OCI-M2 (cell line): ENCODE measurements around the gene STARD3.
A peak's percentile ranks its signal among the peaks of the same experiment; 100 is the strongest.

Experiments used
- DNase-seq: peaks from one replicate; lab custom pipeline; 2025; ENCODE audit not compliant: unreplicated experiment; lab: John Stamatoyannopoulos, UW

STARD3 gene

DNA sequence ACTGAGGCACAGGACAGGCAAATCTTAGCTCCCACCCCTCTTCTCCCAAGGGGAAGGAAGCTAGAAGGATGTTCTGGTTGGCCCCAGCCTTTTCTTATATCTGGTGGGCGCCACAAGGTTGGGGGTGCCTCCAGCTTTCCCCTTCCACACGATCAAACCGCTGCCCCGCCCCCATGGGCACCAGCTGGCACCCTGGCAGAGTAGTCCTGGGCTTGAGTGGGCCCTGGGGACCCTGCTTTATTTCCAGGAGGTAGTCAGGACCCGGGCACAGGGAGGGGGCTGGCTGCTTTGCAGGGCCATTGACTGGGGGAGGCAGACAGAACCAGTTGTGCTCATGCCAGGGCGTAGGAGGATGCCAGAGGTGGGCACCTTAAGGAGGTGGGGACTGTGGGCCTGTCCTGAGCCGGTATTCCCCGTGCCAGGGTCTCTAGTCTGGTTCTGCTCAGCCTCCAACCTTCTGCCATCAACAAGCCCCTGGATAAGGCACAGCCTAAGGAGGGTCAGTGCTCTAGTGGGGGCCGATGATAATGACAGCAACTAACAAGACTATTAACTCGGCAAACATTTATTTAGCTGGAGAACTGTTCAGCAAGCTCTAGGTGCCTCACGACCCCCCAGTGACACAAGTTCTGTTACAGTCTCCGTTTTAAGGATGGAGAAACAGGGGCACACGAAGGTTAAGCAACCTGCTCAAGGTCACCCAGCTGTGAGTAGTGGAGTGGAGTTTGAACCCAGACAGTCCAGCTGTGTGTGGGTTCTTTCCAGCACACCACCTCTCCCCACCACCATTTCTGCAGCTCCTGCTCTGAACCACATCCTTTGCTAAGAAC lies 17.8 kb upstream of the STARD3 start:
- no peak for DNase-seq

DNA sequence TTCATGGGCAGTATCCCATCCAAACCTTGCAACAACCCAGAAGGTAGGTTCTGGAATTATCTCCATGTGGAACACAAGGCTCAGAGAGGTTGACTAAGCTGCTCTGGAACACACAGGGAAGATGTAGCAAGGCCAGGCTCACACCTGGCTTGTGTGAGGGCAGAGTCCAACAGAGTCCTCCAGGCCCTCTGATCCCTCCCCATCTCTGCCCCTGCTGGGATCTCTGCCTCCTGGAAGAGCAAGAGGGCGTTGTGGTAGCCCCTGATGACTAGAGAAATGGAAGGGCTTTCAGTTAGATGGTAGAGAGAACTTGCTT lies 17.2 kb upstream of the STARD3 start:
- no peak for DNase-seq

DNA sequence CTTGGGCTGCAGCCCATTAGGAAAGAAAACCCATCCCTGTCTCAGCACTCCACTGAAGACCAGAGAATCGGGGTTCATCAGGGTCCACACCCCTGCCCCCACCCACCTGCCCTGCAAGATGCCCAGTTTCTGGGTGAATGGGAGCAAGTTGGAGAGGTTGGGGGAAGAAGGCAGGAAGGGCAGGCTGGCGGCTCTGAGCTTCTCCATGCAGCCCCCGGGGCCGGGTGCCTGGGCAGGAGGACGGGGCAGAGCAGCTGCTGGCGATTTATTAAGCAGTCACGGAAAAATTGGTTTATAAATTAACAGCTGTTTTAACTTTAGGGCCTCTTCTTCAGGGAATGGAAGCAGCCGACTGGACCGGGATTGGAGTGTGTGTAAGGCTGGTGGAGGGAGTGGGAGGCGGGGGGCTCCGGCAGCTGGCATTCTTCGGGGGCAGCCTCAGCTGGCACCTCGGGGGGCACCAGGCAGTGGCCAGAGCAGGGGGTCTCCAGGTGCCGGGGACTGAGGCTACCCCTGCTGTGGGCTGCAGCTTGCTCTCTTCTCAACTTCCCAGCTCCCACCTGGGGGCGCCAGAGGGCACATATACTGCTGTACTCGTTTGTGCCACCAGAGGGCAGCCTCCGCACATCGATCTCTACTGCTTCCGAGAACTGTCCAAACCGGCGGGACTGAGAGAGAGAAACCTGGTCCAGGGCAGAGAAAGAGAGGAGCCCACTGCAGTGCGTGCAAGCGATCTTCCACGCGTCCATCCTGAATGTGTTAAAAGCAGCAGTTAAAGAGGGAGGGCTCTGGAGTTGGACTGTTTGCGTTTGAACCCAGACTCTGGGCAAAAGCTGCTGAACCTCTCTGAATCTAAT lies 15.2 kb upstream of the STARD3 start:
- peak; percentile 68 for DNase-seq

DNA sequence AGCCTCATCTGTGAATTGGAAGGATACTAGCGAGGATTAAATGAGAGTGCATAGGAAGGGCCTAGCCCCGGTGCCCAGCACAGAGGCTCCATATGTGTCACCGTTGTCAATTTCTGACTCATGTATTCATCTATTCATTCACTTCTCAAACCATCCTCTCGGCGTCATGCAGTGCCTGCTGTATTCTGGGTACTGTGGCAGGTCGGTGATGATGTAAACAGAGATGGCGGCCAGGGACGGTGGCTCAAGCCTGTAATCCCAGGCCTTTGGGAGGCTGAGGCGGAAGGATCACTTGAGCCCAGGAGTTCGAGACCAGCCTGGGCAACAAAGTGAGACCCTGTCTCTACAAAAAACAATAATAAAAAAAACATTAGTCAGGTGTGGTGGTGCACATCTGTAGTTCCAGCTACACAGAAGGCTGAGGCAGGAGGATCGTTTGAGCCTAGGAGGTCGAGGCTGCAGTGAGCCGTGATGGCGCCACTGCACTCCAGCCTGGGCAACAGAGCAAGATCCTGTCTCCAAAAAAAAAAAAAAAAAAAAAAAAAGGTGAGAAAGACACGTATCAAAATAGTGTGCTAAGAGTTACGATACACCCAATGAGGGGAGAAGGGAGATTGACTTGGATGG lies 14.5 kb upstream of the STARD3 start:
- no peak for DNase-seq

DNA sequence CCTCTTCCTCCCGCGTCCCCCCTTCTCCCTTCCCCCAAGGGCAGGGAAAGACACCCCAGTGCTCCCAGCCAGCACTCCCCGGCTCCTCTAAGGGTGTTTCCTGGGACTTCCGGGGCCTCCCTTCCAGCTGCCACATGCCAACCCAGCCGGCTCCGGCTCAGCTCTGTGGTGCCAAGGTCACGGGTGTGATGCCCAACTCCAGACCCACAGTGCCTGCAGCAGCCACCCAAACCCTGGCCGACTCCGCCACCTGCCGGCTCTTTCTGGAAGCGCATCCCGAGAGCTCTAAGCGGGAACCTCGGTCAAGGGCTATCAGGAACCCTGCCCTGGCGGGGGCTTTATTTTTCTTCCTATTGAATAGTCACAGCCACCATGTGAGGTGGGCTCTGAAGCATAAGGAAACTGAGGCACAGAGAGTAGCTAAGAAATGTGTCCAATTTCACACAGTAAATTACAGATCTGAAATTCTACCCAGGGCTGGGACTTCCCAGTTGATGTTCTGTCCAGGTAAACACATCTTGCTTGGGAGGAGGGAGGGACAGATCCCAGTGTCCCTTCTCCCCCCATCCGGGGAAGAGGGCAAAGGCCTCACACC lies 13.5 kb upstream of the STARD3 start:
- DNase-seq: no peak

DNA sequence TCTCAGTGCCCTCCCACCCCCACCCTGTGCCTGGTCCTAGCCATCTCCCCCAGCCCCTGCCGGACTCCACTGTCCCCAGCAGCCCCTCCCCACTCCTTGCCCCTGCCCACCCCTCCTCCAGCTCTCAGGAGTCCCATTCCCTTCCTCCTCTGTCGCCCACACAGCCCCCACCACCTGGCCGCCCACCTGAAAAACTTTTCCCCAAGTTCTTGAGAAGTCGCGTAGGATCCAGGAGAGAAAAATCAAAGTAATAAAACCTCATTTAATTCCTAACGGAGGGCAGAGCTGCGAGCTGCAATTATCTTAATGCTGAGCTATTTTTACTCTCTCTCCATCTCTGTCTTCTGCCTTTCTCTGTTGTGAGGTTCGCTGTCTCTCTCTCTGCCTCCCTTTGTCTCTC lies 12.6 kb upstream of the STARD3 start:
- no peak for DNase-seq

DNA sequence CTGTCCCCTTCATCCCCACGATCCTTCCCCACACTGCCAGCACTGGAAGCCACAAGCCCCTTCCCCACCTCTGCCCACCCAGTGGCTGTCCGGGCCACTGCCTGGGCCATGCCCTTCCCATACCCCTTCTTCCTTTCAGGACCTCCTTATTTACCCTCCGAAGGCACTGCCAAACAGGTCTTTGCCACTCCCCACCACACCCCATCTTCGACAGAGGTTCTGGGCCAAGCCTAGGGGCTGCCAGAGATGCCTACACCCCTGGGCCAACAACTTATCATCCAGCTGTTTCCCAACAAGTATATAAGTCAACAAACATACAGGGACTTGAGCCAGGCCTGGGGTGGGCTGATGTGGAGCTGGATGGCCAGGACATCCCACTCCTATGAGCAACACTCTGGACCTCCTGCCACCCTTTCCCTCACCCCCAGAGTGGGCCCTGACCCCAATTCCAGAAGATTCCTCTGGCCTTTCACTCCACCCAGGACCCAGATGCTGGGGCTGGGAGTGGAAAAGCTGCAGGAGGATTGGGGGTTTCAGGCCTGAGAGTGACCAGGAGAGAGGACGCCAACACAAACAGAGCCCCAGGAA lies 11.7 kb upstream of the STARD3 start:
- no peak for DNase-seq

DNA sequence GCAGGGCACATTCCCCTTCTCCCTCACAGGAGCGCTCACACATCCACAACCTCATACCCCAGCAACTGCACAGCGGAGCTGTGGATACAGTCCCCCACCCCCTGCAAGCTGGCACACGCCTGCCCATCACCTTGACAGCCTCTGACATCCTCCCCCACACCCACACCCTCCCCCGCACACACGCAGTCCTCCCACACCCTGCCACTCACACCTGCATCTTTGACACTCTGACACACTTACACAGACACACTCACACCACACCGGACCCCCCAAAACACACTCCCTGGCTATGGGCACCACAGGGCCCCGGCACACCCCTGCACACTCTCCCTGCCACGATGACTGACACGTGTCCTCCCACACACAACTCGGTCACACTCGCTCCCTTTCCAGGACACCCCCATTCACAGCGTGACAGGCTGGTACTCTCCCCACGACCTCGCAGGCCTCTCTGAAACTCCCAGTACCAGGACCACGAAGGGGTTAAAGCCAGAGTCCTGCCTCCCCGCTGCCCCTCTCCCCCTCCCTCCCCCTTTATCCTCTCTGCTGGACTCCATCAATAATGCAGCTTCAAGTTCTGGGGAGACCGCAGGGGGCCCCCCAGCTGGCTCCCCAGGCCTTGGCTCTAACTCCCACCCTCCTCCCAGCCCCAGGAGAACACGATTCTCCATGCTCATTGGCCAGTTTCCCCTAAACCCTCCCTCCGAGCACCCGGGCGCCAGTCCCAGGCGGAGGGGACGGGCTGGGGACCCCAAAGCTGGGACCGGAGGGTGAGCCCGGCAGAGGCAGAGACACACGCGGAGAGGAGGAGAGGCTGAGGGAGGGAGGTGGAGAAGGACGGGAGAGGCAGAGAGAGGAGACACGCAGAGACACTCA lies 10.5 kb upstream of the STARD3 start, which contains the start of gene PPP1R1B:
Gene PPP1R1B, plus strand, starts transcription at position 782 of the 876 bp plus-strand sequence. CDS start 441 bp downstream, outside the sequence.
- DNase-seq: no peak

DNA sequence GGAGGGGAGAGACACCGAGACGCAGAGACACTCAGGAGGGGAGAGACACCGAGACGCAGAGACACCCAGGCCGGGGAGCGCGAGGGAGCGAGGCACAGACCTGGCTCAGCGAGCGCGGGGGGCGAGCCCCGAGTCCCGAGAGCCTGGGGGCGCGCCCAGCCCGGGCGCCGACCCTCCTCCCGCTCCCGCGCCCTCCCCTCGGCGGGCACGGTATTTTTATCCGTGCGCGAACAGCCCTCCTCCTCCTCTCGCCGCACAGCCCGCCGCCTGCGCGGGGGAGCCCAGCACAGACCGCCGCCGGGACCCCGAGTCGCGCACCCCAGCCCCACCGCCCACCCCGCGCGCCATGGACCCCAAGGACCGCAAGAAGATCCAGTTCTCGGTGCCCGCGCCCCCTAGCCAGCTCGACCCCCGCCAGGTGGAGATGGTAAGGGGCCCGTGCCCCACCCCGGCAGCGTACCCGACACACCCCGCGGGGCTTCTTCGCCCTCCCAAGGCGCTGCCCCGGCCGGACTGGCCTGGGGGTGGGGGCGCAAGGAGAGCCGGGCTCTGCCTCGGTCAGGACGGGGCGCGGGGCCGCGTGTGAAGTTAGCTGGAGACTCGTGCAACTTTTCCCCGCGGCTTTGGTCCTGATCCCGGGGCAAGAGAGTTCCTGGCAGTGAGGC lies 9.8 kb upstream of the STARD3 start:
- no peak for DNase-seq

DNA sequence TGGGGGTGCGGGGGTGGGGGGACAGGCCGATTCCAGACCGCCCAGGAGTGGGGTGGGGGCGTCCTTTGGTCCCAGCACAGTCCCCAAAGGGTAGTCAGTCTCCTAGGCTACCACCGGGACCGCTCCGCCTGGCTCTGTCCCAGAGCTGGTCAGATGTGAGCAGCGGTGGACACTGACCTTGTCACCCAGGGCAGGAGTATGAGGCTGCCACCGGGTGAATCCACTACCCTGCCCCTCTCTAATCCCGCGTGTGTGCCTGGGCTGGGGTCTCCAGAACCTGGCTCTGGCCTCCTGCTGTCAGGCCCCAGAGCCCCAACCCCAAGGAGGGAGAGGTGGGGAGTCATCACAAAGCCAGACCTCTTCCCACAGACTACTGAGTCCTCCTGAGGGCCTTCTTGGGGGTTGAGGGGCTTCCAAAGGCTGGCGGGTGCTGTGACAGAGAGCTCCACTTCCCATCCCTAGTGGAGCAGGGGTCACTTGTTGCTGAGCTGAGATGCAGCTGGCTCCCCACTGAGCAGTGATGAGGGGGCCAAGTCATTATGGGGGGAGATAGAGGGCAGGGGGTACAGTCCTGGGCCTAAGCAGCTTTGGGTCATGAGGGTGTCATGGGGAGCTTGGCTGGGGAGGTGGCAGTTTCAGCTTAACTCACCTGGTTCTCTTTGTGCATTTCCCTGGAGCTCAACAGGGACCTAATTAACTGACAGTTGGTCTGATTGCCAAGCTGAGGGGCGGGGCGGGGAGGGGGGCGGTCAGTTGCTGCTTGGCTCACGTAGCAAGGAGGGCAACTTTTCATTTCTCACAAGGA lies 9.0 kb upstream of the STARD3 start:
- no peak for DNase-seq

DNA sequence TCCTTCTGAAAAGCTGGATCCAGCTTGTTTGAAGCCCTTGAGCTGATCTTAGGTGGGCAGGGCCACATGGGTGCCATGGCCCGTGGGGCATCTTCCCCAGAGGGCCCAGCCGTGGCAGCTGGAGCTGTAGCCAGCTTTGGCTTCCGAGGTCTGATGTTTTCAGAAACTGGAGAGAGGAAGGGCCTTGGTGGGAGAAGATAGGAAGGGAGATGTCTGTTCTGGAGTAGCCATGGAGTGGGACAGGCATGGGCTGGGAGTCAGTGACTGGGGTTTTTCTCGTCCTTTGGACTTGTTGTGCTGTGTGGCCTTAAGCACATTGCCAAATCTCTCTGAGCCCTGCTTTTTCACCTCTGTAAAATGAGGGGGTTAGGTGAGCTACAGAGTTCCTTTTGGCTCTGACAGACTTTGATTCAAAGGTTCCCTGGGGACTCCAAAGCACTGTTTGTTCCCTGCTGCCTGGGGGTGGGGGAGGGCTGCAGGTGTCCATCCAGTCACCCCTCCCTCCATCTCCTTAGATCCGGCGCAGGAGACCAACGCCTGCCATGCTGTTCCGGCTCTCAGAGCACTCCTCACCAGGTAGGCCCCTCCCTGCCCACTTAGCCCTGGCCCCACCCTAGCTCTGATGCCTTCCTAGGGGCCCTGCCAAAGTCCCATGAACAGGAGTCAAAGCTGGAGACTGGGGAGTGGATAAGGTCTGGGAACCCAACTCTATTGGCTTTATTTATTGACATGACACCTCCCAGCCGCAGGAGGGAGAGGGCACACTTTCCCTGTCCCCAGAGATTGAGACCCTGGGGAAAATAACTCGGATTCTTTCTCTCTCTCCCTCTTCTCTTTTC lies 8.1 kb upstream of the STARD3 start:
- no peak for DNase-seq

DNA sequence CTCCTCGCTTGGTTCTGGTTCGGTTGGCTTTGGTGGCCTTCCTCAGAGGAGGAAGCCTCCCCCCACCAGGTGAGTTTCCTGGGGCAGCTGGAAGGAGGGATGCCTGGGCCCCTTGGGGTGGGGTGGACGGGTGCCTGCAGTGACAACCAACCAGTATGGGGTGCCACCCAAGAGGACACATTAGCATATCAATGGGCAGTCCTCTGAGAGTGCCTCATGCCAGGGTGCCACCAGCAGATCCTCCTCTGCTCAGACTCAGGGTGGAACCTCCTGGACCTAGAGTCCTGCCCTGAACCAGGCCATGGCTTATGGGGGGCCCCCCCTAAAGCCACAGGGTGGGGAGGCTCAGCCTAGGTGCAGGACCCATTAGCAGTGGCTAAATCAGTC lies 7.5 kb upstream of the STARD3 start:
- DNase-seq: no peak

DNA sequence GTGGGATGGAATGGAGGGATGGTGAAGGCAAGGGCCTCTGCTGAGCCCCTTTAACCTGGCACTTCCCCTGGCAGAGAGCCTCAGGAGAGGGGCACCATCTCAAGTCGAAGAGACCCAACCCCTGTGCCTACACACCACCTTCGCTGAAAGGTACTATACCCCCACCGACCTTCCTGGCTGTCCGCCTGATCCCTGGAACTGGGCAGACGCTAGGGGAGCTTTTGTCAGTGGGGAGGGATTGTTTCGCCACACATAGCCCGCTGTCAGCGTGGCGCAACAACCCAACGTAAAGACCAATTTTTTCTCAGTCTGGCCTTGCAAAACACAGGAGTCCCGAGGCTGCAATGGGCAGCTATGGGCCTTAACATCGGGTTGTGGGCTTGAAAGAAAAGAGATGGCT lies 7.0 kb upstream of the STARD3 start:
- no peak for DNase-seq

DNA sequence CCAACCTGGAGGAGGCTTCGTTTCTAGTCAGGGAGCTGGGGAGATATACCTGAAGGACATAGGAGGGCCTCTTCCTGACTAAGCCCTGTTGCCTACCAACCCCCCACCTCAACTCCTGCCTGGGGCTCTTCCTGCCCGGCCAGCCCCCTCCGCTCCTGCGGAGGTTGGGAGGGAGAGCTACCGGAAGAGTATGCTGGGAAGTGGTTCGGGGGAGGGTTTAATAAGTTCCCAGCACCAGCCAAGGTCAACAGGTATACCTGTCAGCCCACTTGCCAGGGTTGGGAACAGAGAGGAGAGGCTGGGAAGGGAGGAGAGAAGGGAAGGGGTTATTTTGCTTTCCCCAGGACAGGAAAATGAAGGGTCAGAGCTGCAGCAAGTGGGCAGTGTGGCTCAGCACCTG lies 5.5 kb upstream of the STARD3 start:
- DNase-seq: no peak

DNA sequence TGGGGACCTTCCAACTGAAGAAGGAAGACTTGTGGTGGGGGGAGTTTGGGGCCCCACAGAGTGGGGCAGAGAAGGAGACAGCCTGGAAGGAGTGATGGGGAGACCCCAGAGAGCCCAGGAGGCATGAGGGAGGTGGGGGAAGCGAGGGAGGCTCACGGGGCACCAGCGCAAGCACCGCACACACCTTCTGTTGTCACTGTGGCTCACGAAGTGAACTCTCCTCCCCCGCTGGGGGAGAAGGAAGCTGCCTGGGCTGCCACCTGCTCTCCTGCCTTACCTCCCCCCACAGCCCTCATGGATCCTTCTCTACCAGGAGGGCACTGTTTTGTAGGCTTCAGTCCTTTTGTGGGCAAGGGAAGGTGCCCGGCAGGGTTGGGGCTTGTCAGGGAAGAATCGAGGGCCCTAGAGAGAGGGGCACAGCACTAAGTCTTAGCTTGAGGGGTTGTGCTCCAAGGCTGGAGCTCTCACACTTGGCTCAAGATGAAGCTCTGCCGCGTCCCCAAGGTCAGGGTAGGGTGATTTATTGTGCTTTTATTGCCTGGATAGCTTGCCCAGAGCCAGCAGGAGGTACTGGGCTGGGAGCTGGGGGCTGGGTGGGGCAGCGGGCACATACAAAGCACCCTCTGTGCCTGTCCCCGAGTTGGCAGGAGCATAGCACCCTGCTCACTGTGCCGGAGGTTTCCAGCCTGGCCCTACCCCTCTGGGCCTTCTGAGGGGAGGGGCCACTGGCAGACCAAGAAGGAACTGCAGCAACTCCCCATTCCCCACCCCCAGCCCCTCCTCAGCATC lies 4.6 kb upstream of the STARD3 start:
- DNase-seq: no peak

DNA sequence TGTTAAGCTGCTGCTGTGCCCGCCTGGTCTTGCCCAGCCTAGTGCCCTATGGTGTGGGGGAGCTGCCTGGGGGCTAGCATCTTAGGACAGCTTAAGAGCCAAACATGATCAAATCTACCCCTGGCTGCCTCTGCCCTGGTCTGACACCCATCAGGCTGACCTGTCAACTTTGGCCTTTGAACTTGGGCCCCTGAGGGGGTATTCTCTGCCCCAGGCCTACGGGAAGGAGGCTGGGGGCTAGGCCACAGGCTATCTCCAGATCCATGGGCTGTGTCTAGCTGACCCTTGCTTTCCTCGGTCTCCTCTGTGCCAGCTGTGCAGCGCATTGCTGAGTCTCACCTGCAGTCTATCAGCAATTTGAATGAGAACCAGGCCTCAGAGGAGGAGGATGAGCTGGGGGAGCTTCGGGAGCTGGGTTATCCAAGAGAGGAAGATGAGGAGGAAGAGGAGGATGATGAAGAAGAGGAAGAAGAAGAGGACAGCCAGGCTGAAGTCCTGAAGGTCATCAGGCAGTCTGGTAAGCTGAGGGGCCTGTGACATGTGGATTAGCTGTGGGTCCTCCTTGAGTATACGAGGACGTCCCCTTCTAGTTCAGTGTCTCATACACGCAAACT lies 3.3 kb upstream of the STARD3 start:
- DNase-seq: no peak

DNA sequence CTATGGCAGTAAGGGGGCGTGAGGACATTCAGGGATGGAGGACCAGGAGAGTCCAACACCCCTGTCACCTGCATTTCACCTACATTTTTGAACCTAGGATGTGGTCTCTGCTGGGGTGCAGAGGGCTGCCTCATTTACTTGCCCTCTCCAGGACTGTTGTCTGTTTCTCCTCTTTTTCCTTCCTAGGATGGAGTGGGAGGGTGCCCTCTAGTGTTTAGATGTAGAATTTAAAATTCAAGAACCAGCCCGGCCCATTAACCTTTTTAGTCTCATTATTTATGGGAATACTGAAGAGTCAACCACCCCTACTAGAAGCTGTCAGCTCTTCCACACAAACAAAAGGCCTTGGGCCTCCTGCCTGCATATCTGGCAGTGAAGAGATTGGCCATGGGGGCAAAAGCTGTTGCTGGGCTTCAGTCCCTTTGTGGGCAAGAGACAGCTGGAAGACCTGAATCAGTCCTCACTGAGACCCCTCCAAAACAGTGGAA lies 2.5 kb upstream of the STARD3 start:
- DNase-seq: no peak
